ENCODE data around the gene C11orf58. TPM values are rescaled to one million over a fixed set of nuclear protein-coding genes. Genes with fewer than 3 reads are reported as not detected.

C11orf58 gene
- total and polyA plus RNA-seq, 2 experiments from 2014 or later = 164 to 280 TPM

DNA sequence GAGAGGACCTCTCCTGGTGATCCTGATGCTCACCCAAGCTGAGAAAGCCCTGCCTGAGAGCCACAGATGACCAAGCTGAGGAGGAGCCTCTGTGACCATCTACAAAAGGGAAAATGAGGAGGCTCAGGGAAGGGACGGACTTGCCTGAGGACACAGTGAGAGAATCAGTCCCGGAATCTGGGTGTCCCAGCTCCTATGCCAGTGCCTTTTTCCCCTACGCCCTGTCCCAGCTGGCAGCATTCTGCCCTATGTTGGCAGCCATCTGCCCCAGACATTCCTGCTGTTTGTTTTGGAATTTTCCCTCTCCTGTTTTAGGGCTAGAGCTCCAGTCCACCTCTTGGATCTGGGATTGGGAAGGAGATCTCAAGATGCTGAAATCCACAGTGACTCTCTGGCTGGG is 54.6 kb downstream of the C11orf58 start (continued):
- TF ChIP-seq ETS1 (IDR thresholded peaks at IDR 0.05) (no peak), STAT1 (IDR thresholded peaks at IDR 0.05; ENCODE audit: unreplicated experiment) (no peak), POLR2AphosphoS5 (IDR thresholded peaks at IDR 0.05; ENCODE audit: low read depth) (no peak)

- H3K36me3 Mint-ChIP-seq (ENCODE audit: low read depth) = peaks cover 6% of the 10 kb centered on the region; the same call in 2 of the 3 replicates
- H3K4me2 ChIP-seq = no peak overlapping the region
- no peaks in the 10 kb centered on the region for H3K9me3 Mint-ChIP-seq
- H3K4me1 ChIP-seq (ENCODE audit: insufficient read depth) = no peaks in the 10 kb centered on the region
- H3K4me3 Mint-ChIP-seq = no peak overlapping the region
- H3K27me3 ChIP-seq (ENCODE audit: insufficient read depth) = no peaks in the 10 kb centered on the region
- no peak overlapping the region for H3K4me3 ChIP-seq
- H3K36me3 ChIP-seq (ENCODE audit: insufficient read depth) = no peaks in the 10 kb centered on the region
- no peak overlapping the region for H2AFZ ChIP-seq
- H3K9me2 ChIP-seq (ENCODE audit: insufficient read depth) = no peaks in the 10 kb centered on the region; the same call in 1 of the 2 replicates
- no peak overlapping the region for H3K27ac Mint-ChIP-seq
- no peaks in the 10 kb centered on the region for H3K4me1 Mint-ChIP-seq
- H3F3A ChIP-seq (replicated peaks; ENCODE audit: low read depth) = no peaks in the 10 kb centered on the region
- no peak overlapping the region for H3K27ac ChIP-seq (ENCODE audit: low read depth)
- no peaks in the 10 kb centered on the region for H3K79me2 ChIP-seq (replicated peaks; ENCODE audit: insufficient read depth)
- no peaks in the 10 kb centered on the region for H4K20me1 ChIP-seq (replicated peaks; ENCODE audit: insufficient read depth)
- no peak for ATAC-seq
- H3K27me3 Mint-ChIP-seq (ENCODE audit: insufficient read depth, low read depth, poor library complexity) = peaks cover 6% of the 10 kb centered on the region
- DNase-seq (ENCODE audit: low spot score) = no peak
- no peak for TF ChIP-seq STAT1 (IDR thresholded peaks at IDR 0.05; ENCODE audit: unreplicated experiment)
- TF ChIP-seq CTCF (conservative IDR thresholded peaks at IDR 0.05; ENCODE audit: low read depth in 2 of 2) = no peak
- no peak for TF ChIP-seq EZH2 (IDR thresholded peaks at IDR 0.05; ENCODE audit: low read depth, unreplicated experiment)
- no peak for TF ChIP-seq NANOG (IDR thresholded peaks at IDR 0.05; ENCODE audit: borderline replicate concordance)
- no peak for TF ChIP-seq REST (IDR thresholded peaks at IDR 0.05; ENCODE audit: unreplicated experiment)
- no peak for TF ChIP-seq EZH2phosphoT487 (IDR thresholded peaks at IDR 0.05; ENCODE audit: unreplicated experiment)
- no peak for TF ChIP-seq ZNF114 (CRISPR knock-in tag; IDR thresholded peaks at IDR 0.05)
- no peak for TF ChIP-seq ZNF331 (CRISPR knock-in tag; IDR thresholded peaks at IDR 0.05; ENCODE audit: low read depth)
- no peak for TF ChIP-seq CREB1 (CRISPR knock-in tag; IDR thresholded peaks at IDR 0.05; ENCODE audit: low read depth)
- no peak for TF ChIP-seq ETS1 (IDR thresholded peaks at IDR 0.05)
- no peak for TF ChIP-seq JUNB (IDR thresholded peaks at IDR 0.05; ENCODE audit: unreplicated experiment)
- TF ChIP-seq POLR2AphosphoS5 (IDR thresholded peaks at IDR 0.05; ENCODE audit: low read depth) = no peak
These were observed 55.1 kb downstream of the C11orf58 start for GRCh38 chr11:16793511-16793910.

All from GM23338 (cell line).